ENCODE measurements around the gene DDAH1. TPM values are rescaled to one million over a fixed set of nuclear protein-coding genes. Genes with fewer than 3 reads are reported as not detected.
A peak's percentile ranks its signal among the peaks of the same experiment; 100 is the strongest.

DDAH1 gene
- total RNA-seq, 2 experiments from 2014 or later, result not detected

DNA sequence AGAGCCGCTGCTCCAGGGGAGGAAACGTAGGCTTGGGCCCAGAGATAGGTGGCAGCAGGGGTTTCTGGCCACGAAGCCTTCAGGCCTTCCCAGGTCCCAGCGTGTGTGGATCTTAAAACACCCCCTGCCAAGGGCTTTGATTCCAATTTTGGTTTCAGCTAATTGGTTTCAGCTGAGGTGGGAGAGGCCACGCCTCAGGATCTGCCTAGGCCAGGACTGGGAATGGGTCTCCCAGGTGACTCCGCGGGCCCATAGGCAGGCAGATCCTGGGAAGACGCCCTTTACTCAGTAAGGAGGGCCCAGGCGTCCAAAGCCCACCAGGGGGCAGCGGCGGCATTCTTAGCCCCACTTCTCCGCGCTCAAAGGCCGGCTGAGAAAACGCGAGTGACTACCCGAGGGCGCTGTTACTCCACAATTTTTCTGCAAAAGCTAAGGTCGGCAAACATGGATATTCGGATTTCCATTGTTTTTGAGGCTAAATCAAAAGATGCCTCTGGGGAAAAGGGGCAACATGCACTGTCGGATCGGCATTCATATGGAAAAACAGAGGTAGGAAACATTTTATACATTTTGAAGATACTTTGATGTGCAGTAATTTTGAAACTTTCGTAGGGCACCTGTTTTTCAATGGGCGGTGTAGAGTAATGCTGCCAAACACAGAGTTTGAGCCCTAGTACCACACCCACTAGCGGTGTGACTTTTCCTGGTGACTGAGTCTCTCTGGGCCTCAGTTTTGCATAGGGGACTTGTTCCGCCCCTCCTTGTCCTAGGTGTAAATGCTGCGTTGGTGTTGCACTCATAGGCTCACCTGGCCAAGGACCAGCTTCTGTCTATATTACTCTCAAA is 156.7 kb downstream of the DDAH1 start:
- Histone ChIP-seq H3K4me3 (ENCODE audit: low read length) (no peak overlapping the region), H3K36me3 (ENCODE audit: insufficient read depth, low read length) (no peaks in the 10 kb centered on the region), H3K27me3 (ENCODE audit: control insufficient read depth in 1 of 2, insufficient read depth in 2 of 2, low read length in 2 of 2) (peaks cover 6 to 9% of the 10 kb centered on the region in 2 experiments), H3K27ac (ENCODE audit: low read depth in 1 of 2, low read length in 2 of 2) (no peak overlapping the region), H3K4me1 (ENCODE audit: insufficient read depth, low read length) (peaks cover 10% of the 10 kb centered on the region), H3K9me3 (ENCODE audit: control insufficient read depth in 1 of 2, insufficient read depth in 1 of 2, low read length in 2 of 2) (peaks cover 0 to 4% of the 10 kb centered on the region in 2 experiments)
- Mint-ChIP-seq H3K4me3 (peak overlapping the region; percentile 65), H3K36me3 (ENCODE audit: low read depth) (no peaks in the 10 kb centered on the region), H3K27me3 (peaks cover 49% of the 10 kb centered on the region), H3K27ac (no peak overlapping the region), H3K4me1 (ENCODE audit: low read depth) (peaks cover 5% of the 10 kb centered on the region), H3K9me3 (no peaks in the 10 kb centered on the region)
- TF ChIP-seq CTCF (IDR thresholded peaks at IDR 0.05), result peak; percentile 71
- intact Hi-C loops (cut with DNase I, micrococcal nuclease), result loop anchor here in 1 of 2 experiments (5.0 kb wide), 1 partner anchor 709 kb away; no protein-coding TSS in a partner anchor
- POLR2A ChIA-PET, result interaction anchor here (1.0 kb wide), 1 partner anchor 32 kb away, joined by 6 read pairs; the partner anchor contains the start of gene BCL10
- peak; percentile 83 for ATAC-seq (ENCODE audit: poor library complexity)
- CTCF ChIA-PET, result interaction anchor here (0.8 to 1.2 kb wide), 2 partner anchors 12 to 363 kb away, joined by 3 read pairs; no protein-coding TSS in a partner anchor
- peak; percentile 21 to 70 (median 50) for DNase-seq

DNA sequence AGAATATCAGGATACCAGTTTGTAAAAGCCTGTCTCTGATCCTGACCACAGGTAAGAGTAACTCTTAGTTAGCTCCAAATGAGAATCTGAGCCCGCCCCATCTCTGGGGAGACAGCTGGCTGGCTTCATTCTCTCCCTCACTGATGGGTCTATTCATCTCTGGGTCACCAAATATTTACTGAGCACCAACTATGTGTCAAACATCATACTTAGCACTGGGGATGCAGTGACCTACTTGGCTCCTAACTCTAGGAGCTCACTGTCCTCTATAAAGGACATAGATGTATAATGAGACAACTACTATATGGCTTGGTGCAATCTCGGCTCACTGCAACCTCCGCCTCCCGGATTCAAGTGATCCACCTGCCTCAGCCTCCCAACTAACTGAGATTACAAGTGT is 158.7 kb downstream of the DDAH1 start:
- Histone ChIP-seq H3K9me3 (ENCODE audit: control insufficient read depth in 1 of 2, insufficient read depth in 1 of 2, low read length in 2 of 2) (peaks cover 0 to 4% of the 10 kb centered on the region in 2 experiments), H3K36me3 (ENCODE audit: insufficient read depth, low read length) (no peaks in the 10 kb centered on the region), H3K27me3 (ENCODE audit: control insufficient read depth in 1 of 2, insufficient read depth in 2 of 2, low read length in 2 of 2) (peaks cover 6 to 9% of the 10 kb centered on the region in 2 experiments), H3K4me1 (ENCODE audit: insufficient read depth, low read length) (peaks cover 10% of the 10 kb centered on the region), H3K27ac (ENCODE audit: low read depth in 1 of 2, low read length in 2 of 2) (no peak overlapping the region), H3K4me3 (ENCODE audit: low read length) (no peak overlapping the region)
- DNase-seq, result no peak
- Mint-ChIP-seq H3K36me3 (ENCODE audit: low read depth) (no peaks in the 10 kb centered on the region), H3K27me3 (peaks cover 37% of the 10 kb centered on the region), H3K27ac (no peak overlapping the region), H3K4me1 (ENCODE audit: low read depth) (peaks cover 5% of the 10 kb centered on the region), H3K4me3 (no peak overlapping the region), H3K9me3 (no peaks in the 10 kb centered on the region)
- TF ChIP-seq CTCF (IDR thresholded peaks at IDR 0.05), result no peak
- CTCF ChIA-PET, result no interaction called here
- POLR2A ChIA-PET, result no interaction called here
- intact Hi-C loops (cut with DNase I, micrococcal nuclease), result loop anchor here in 1 of 2 experiments (5.0 kb wide), 1 partner anchor 711 kb away; no protein-coding TSS in a partner anchor
- ATAC-seq (ENCODE audit: poor library complexity), result no peak

DNA sequence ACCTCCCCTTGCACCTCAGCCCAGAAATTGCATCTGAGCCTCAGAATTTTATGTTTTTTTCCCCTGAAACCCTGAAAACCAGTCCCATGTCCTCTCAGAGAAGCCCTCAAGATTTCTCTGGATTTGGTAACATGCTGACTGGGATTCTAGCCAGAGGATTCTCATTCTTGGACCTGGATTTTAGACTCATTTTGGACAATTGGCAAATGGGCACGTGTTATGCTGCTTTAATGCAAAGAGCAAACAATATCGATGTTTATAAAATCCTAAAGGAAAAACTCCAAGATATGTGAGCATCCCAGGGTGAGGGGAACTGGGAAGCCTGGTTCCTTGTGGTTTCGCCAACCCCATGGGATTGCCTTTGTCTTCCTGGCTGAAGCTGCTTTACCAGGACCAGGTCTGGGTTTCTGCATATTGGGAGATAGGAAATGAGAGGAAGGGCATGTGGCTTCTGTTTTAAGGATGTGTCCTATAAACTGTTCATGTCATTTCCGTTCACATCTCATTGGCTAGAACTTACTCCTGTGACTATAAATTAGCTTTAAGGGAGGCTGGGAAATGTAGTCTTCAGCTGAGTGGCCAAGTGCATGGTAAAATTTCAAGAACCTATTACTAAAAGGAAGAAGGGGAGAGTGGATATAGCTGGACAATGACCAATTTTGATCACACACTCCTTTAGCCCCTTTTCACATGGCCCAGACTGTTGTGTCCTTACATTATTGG is 161.4 kb downstream of the DDAH1 start:
- no peaks in the 10 kb centered on the region for H3K36me3 Mint-ChIP-seq (ENCODE audit: low read depth)
- no peak overlapping the region for H3K4me3 ChIP-seq (ENCODE audit: low read length)
- H3K27ac Mint-ChIP-seq, result no peak overlapping the region
- H3K27me3 Mint-ChIP-seq, result peaks cover 15% of the 10 kb centered on the region
- H3K27me3 ChIP-seq (ENCODE audit: control insufficient read depth in 1 of 2, insufficient read depth in 2 of 2, low read length in 2 of 2), result peaks cover 2 to 4% of the 10 kb centered on the region in 2 experiments
- no peaks in the 10 kb centered on the region for H3K36me3 ChIP-seq (ENCODE audit: insufficient read depth, low read length)
- ATAC-seq (ENCODE audit: poor library complexity), result no peak
- no peak overlapping the region for H3K27ac ChIP-seq (ENCODE audit: low read depth in 1 of 2, low read length in 2 of 2)
- CTCF ChIA-PET, result no interaction called here
- no peak for TF ChIP-seq CTCF (IDR thresholded peaks at IDR 0.05)
- intact Hi-C loops (cut with DNase I, micrococcal nuclease), result no loop called here
- POLR2A ChIA-PET, result no interaction called here
- H3K4me1 Mint-ChIP-seq (ENCODE audit: low read depth), result peaks cover 5% of the 10 kb centered on the region
- H3K4me3 Mint-ChIP-seq, result no peak overlapping the region
- no peaks in the 10 kb centered on the region for H3K9me3 Mint-ChIP-seq
- H3K9me3 ChIP-seq (ENCODE audit: control insufficient read depth in 1 of 2, insufficient read depth in 1 of 2, low read length in 2 of 2), result peaks cover 0 to 4% of the 10 kb centered on the region in 2 experiments
- H3K4me1 ChIP-seq (ENCODE audit: insufficient read depth, low read length), result peaks cover 13% of the 10 kb centered on the region
- DNase-seq, result no peak
